ENCODE measurements around the gene ACVR2B. TPM values are rescaled to one million over a fixed set of nuclear protein-coding genes. Genes with fewer than 3 reads are reported as not detected.

Gene ACVR2B
- total RNA-seq, 1 experiment from 2014 or later: 18.3 TPM

DNA sequence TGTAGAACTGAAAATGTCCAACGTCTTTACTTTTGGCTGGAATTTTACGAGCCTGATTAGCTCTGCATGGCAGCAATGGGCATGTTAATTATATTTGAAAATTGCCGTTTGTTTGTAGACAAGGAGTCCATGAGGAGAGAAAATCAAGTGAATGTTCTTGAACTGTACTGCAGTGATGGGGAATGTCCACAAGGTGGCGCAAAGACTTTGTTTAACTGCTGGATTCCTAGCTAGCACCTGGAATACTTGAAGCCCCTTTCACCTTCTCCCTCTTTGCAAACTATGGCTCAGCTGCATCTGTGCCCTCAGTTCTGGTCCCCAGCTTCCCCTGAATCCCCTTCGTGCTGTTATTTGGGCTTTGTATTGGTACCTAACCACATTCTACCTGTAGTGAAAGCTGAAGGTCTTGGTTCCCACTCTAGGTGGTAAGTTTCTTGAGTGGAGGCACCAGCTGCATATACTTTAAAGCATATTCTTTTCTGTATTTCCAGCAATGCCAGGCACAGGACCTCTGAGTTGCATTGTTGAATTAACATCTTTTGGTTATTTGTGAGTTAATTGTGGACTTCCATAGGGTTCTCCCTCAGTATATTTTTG is 67.8 kb downstream of the ACVR2B start (continued):
- TF ChIP-seq, protein P1, sequence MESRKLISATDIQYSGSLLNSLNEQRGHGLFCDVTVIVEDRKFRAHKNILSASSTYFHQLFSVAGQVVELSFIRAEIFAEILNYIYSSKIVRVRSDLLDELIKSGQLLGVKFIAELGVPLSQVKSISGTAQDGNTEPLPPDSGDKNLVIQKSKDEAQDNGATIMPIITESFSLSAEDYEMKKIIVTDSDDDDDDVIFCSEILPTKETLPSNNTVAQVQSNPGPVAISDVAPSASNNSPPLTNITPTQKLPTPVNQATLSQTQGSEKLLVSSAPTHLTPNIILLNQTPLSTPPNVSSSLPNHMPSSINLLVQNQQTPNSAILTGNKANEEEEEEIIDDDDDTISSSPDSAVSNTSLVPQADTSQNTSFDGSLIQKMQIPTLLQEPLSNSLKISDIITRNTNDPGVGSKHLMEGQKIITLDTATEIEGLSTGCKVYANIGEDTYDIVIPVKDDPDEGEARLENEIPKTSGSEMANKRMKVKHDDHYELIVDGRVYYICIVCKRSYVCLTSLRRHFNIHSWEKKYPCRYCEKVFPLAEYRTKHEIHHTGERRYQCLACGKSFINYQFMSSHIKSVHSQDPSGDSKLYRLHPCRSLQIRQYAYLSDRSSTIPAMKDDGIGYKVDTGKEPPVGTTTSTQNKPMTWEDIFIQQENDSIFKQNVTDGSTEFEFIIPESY (IDR thresholded peaks at IDR 0.05; ENCODE audit: extremely low read depth, insufficient replicate concordance, low read length): no peak
- TF ChIP-seq TCF7L2 (IDR thresholded peaks at IDR 0.05; ENCODE audit: borderline replicate concordance, extremely low read depth, insufficient read depth, insufficient read length): no peak
- no peak for TF ChIP-seq ZFX (IDR thresholded peaks at IDR 0.05)
- no peak for TF ChIP-seq CEBPB (IDR thresholded peaks at IDR 0.05; ENCODE audit: low read depth)
- peak; percentile 81 for TF ChIP-seq RAD21 (IDR thresholded peaks at IDR 0.05; ENCODE audit: low read depth)

DNA sequence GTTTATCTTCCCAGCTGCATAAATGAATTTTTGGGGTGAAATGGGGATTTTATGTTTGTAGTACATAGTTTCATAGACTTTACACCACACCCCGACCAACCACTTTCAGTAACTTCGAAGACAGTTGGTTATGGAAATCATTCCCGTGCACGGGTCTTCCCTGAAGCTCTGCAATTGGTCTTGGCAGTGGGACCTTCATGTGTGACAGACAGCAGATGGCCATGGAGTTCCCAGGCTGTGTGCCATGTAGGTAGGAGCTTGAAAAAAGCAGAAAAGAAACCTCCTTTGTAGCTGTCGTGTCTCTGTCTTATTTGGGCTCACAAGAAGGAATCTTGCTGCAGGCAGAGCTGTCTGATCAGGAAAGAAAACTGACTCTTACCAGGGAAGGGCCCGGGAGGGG is 68.3 kb downstream of the ACVR2B start:
- ATAC-seq: no peak
- no peak overlapping the region for H3K27ac ChIP-seq (ENCODE audit: low read depth, low read length)
- H3K36me3 ChIP-seq (ENCODE audit: control insufficient read depth in 1 of 2, insufficient read depth in 2 of 2, low read length in 2 of 2): peaks cover 6 to 8% of the 10 kb centered on the region in 2 experiments; a peak in 2 of 4 replicates
- H3K4me2 ChIP-seq (ENCODE audit: low read length): no peak overlapping the region
- POLR2A ChIA-PET: no interaction called here
- intact Hi-C loops (cut with micrococcal nuclease): loop anchor here (10.0 kb wide), 1 partner anchor 483 kb away; no protein-coding TSS in a partner anchor
- H3K9me2 ChIP-seq (ENCODE audit: insufficient read depth): no peaks in the 10 kb centered on the region
- CTCF ChIA-PET: interaction anchor here (0.6 to 4.0 kb wide), 25 partner anchors 9 to 509 kb away, joined by 3 to 53 read pairs (median 6); partner anchors contain the start of gene EXOG
- no peak overlapping the region for H3K9ac ChIP-seq (ENCODE audit: low read length)
- DNase-seq (ENCODE audit: low read depth, low spot score): no peak
- no peaks in the 10 kb centered on the region for H3K27me3 ChIP-seq (ENCODE audit: insufficient read depth, low read length)
- no TSS peak for BruUV-seq (replicated peaks)
- peaks cover 3% of the 10 kb centered on the region; the same call in 1 of the 2 replicates for H4K20me1 ChIP-seq (ENCODE audit: insufficient read depth)
- H2AFZ ChIP-seq (ENCODE audit: low read depth, low read length, poor library complexity, severe bottlenecking): no peak overlapping the region
- no peaks in the 10 kb centered on the region for H3K79me2 ChIP-seq (ENCODE audit: insufficient read depth, low read length)
- H3K4me1 ChIP-seq (ENCODE audit: control insufficient read depth in 1 of 2, insufficient read depth in 2 of 2, low read length in 2 of 2): no peaks in the 10 kb centered on the region
- no peak overlapping the region for H3K4me3 ChIP-seq (replicated peaks in 1 of 2; ENCODE audit: low read depth in 1 of 2, low read length in 2 of 2)
- no peak for TF ChIP-seq FOSL1 (IDR thresholded peaks at IDR 0.05; ENCODE audit: low read depth)
- TF ChIP-seq POLR2A (IDR thresholded peaks at IDR 0.05; ENCODE audit: borderline replicate concordance, extremely low read depth, insufficient read depth, insufficient read length): no peak
- no peak for TF ChIP-seq SP1 (IDR thresholded peaks at IDR 0.05; ENCODE audit: low read depth)
- TF ChIP-seq, protein P2, sequence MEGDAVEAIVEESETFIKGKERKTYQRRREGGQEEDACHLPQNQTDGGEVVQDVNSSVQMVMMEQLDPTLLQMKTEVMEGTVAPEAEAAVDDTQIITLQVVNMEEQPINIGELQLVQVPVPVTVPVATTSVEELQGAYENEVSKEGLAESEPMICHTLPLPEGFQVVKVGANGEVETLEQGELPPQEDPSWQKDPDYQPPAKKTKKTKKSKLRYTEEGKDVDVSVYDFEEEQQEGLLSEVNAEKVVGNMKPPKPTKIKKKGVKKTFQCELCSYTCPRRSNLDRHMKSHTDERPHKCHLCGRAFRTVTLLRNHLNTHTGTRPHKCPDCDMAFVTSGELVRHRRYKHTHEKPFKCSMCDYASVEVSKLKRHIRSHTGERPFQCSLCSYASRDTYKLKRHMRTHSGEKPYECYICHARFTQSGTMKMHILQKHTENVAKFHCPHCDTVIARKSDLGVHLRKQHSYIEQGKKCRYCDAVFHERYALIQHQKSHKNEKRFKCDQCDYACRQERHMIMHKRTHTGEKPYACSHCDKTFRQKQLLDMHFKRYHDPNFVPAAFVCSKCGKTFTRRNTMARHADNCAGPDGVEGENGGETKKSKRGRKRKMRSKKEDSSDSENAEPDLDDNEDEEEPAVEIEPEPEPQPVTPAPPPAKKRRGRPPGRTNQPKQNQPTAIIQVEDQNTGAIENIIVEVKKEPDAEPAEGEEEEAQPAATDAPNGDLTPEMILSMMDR (IDR thresholded peaks at IDR 0.05 in 2 of 3, conservative IDR thresholded peaks at IDR 0.05 in 1 of 3; ENCODE audit: borderline replicate concordance in 1 of 3, insufficient read depth in 1 of 3, low read depth in 2 of 3, low read length in 2 of 3): no peak
- TF ChIP-seq RAD21 (IDR thresholded peaks at IDR 0.05; ENCODE audit: low read depth): no peak
- no peak for TF ChIP-seq TCF7L2 (IDR thresholded peaks at IDR 0.05; ENCODE audit: borderline replicate concordance, extremely low read depth, insufficient read depth, insufficient read length)
- no peak for TF ChIP-seq ZNF274 (IDR thresholded peaks at IDR 0.05; ENCODE audit: low read depth, low read length)
- RAD21 ChIA-PET (ENCODE audit: low non-redundant PET in 1 of 2, low total read pairs in 2 of 2, uncharacterized antibody in 2 of 2, unreplicated experiment in 2 of 2): interaction anchor here (0.7 to 1.7 kb wide), 7 partner anchors 125 to 322 kb away, joined by 3 to 6 read pairs (median 4); no protein-coding TSS in a partner anchor
- no peaks in the 10 kb centered on the region for H3K9me3 ChIP-seq (ENCODE audit: control insufficient read depth in 1 of 2, insufficient read depth in 1 of 2, low read depth in 1 of 2, low read length in 2 of 2)
